CD14-positive monocyte (primary cell): ENCODE data around the gene CAMK4. TPM values are rescaled to one million over a fixed set of nuclear protein-coding genes. Genes with fewer than 3 reads are reported as not detected.

Experiments used
- DNase-seq, 3 donors: peaks; one replicate each; pipeline ENCODE4 v3.0.0-alpha.2; 2011 to 2022
- H2AFZ ChIP-seq: 2 replicates; pipeline ENCODE4 v1.6.0; 2012; ENCODE audit warnings: mild to moderate bottlenecking, low read depth, low read length, inconsistent platforms; ENCODE audit not compliant: insufficient read depth, poor library complexity, severe bottlenecking
- H3K27ac ChIP-seq, 2 donors: 1 replicate in 1 of 2; 2 replicates in 1 of 2; pipeline ENCODE4 v1.5.1; 2012 to 2013; ENCODE audit warnings: low read length in 2 of 2, control low read depth in 1 of 2, inconsistent platforms in 1 of 2, low read depth in 1 of 2, mild to moderate bottlenecking in 1 of 2
- H3K27me3 ChIP-seq, 2 donors: one replicate each; pipeline versions ENCODE4 v1.6.0 to v1.6.1; 2011 to 2013; ENCODE audit warnings: low read length in 2 of 2; ENCODE audit not compliant: control insufficient read depth in 2 of 2, insufficient read depth in 2 of 2
- H3K36me3 ChIP-seq, 2 donors: replicated peaks in 1 of 2; 1 replicate in 1 of 2; 2 replicates in 1 of 2; pipeline versions ENCODE4 v1.5.1 to v1.6.1; 2012 to 2013; ENCODE audit warnings: low read length in 2 of 2, control low read depth in 1 of 2, inconsistent platforms in 1 of 2, mild to moderate bottlenecking in 1 of 2; ENCODE audit not compliant: insufficient read depth in 2 of 2, control insufficient read depth in 1 of 2
- H3K4me1 ChIP-seq, 2 donors: 1 replicate in 1 of 2; 2 replicates in 1 of 2; pipeline versions ENCODE4 v1.5.1 to v1.6.1; 2012 to 2013; ENCODE audit warnings: low read length in 2 of 2, control low read depth in 1 of 2, inconsistent platforms in 1 of 2, mild to moderate bottlenecking in 1 of 2, moderate library complexity in 1 of 2; ENCODE audit not compliant: insufficient read depth in 2 of 2, control insufficient read depth in 1 of 2
- H3K4me2 ChIP-seq: replicated peaks from 2 replicates; pipeline ENCODE3; 2012; ENCODE audit warnings: low read length, moderate library complexity, mild to moderate bottlenecking; ENCODE audit not compliant: poor library complexity, severe bottlenecking; ENCODE audit errors: extremely low read depth
- H3K4me3 ChIP-seq, 3 experiments: fragments of 200-600 bp in 1 of 3; sonication (generic) in 1 of 3; replicated peaks in 1 of 3; 1 replicate in 2 of 3; 2 replicates in 1 of 3; pipeline ENCODE4 v1.5.1; 2011 to 2013; ENCODE audit warnings: low read length in 3 of 3, mild to moderate bottlenecking in 3 of 3, control low read depth in 2 of 3, low read depth in 2 of 3, inconsistent platforms in 1 of 3, moderate library complexity in 1 of 3
- H3K79me2 ChIP-seq: 2 replicates; pipeline ENCODE4 v1.6.0; 2012; ENCODE audit warnings: mild to moderate bottlenecking, control low read depth, inconsistent platforms, low read length, moderate library complexity; ENCODE audit not compliant: insufficient read depth
- H3K9ac ChIP-seq: 2 replicates; pipeline ENCODE4 v1.6.0; 2017; ENCODE audit warnings: low read length, mild to moderate bottlenecking; ENCODE audit not compliant: insufficient read depth, poor library complexity, severe bottlenecking
- H3K9me3 ChIP-seq, 2 donors: replicated peaks in 1 of 2; 1 replicate in 1 of 2; 2 replicates in 1 of 2; pipeline versions ENCODE4 v1.5.1 to v1.6.1; 2012 to 2013; ENCODE audit warnings: low read length in 2 of 2, control low read depth in 1 of 2; ENCODE audit not compliant: control insufficient read depth in 1 of 2, insufficient read depth in 1 of 2
- H4K20me1 ChIP-seq: 2 replicates; pipeline ENCODE4 v1.6.0; 2012; ENCODE audit warnings: mild to moderate bottlenecking, low read length, control low read depth, moderate library complexity; ENCODE audit not compliant: insufficient read depth
- H3K27ac Mint-ChIP-seq, 7 donors: one replicate each; pipeline ENCODE4 v1.8.0; 2020; ENCODE audit warnings: mild to moderate bottlenecking in 7 of 7, mixed read lengths in 7 of 7, moderate library complexity in 6 of 7, inconsistent platforms in 2 of 7
- H3K27me3 Mint-ChIP-seq, 3 donors: one replicate each; pipeline ENCODE4 v1.8.0; 2021 to 2022; ENCODE audit warnings: low read depth in 3 of 3, mild to moderate bottlenecking in 3 of 3, mixed read lengths in 3 of 3, moderate library complexity in 3 of 3, inconsistent platforms in 1 of 3
- H3K36me3 Mint-ChIP-seq, 2 donors: one replicate each; pipeline ENCODE4 v1.8.0; 2020; ENCODE audit warnings: mixed read lengths in 2 of 2, inconsistent platforms in 1 of 2, mild to moderate bottlenecking in 1 of 2
- H3K4me1 Mint-ChIP-seq: one replicate; pipeline ENCODE4 v1.8.0; 2020; ENCODE audit warnings: mild to moderate bottlenecking, mixed read lengths
- H3K4me3 Mint-ChIP-seq, 2 donors: one replicate each; pipeline ENCODE4 v1.8.0; 2020; ENCODE audit warnings: mild to moderate bottlenecking in 2 of 2, mixed read lengths in 2 of 2, moderate library complexity in 1 of 2
- H3K9me3 Mint-ChIP-seq, 7 donors: one replicate each; pipeline ENCODE4 v1.8.0; 2020 to 2022; ENCODE audit warnings: mixed read lengths in 7 of 7, mild to moderate bottlenecking in 6 of 7, moderate library complexity in 6 of 7, inconsistent platforms in 2 of 7
- CTCF ChIP-seq: fragments of 200-600 bp; IDR thresholded peaks from one replicate; pipeline ENCODE4 v1.8.0; 2022; ENCODE audit warnings: antibody characterized with exemption, mild to moderate bottlenecking
- WGBS: methylation state at CpG from one replicate; pipeline ENCODE4 v1.1.5; 2013; ENCODE audit warnings: missing lambda C conversion rate; ENCODE audit not compliant: insufficient coverage; 5-methylcytosine and 5-hydroxymethylcytosine counted together
- intact Hi-C, 2 donors: fragments of 100-400 bp; cut with micrococcal nuclease; formaldehyde crosslinking; loops; one replicate each; pipeline versions ENCODE4 v1.15.0 to v1.15.1; 2023
- polyA plus RNA-seq, 3 donors: library from polyadenylated mRNA; depleted of rRNA in 1 of 3; unstranded in 2 of 3; stranded (reverse) in 1 of 3; fragments of 300-500 nt in 2 of 3; fragments of >200 nt in 1 of 3; fragmentation: Illumina TruSeq in 2 of 3; gene quantifications; 1 replicate in 2 of 3; 2 replicates in 1 of 3; pipeline ENCODE4 v1.2.3, GENCODE V29; 2012 to 2021

The CAMK4 gene
- polyA plus RNA-seq, 3 donors = 0.24 to 0.28 TPM; not detected in 1

DNA sequence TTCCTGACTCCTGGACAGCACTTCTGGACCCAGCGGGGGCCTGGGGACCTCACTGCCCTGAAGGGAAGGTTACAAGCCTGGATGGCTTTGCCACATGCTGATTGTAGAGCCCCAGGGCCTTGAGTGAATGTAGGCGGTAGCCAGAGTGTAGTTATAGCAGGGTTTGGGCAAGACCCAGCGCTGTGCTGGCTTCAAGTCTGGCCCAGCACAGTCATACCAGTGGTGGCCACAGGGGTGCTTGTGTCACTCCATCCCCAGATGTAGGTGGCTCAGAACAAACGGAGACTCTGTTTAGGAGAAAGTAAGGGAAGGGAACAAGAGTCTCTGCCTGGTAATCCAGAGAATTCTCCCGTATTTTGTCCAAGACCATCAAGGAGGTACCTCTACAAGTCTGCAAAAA is 203.6 kb downstream of the CAMK4 start:
- Histone ChIP-seq H3K9me3 (peaks cover 0 to 2% of the 10 kb centered on the region in 2 donors), H3K79me2 (no peaks in the 10 kb centered on the region), H3K4me3 (no peak overlapping the region), H3K27ac (no peak overlapping the region), H3K4me1 (no peaks in the 10 kb centered on the region), H4K20me1 (no peaks in the 10 kb centered on the region), H3K9ac (no peak overlapping the region), H3K36me3 (no peaks in the 10 kb centered on the region), H3K27me3 (no peaks in the 10 kb centered on the region), H2AFZ (no peak overlapping the region), H3K4me2 (no peak overlapping the region)
- Mint-ChIP-seq H3K36me3 (no peaks in the 10 kb centered on the region), H3K27me3 (peaks cover 0 to 2% (median 0%) of the 10 kb centered on the region in 3 donors), H3K27ac (no peak overlapping the region), H3K4me3 (no peak overlapping the region), H3K4me1 (no peaks in the 10 kb centered on the region), H3K9me3 (peaks cover 0 to 15% (median 5%) of the 10 kb centered on the region in 7 donors)
- no peak for DNase-seq
- TF ChIP-seq CTCF = no peak
- WGBS = 90% methylated on average over 1 of the region's 5 CpGs
- intact Hi-C loops = no loop called here

- intact Hi-C loops = no loop called here
- no peaks in the 10 kb centered on the region for H3K36me3 Mint-ChIP-seq
Observed at GRCh38 chr5:111432883-111433536, 208.8 kb downstream of the CAMK4 start.

More at GRCh38 chr5:111432883-111433536, 208.8 kb downstream of the CAMK4 start:
- no peaks in the 10 kb centered on the region for H3K4me1 ChIP-seq
- Mint-ChIP-seq H3K9me3 (peaks cover 0 to 6% (median 4%) of the 10 kb centered on the region in 7 donors), H3K4me3 (no peak overlapping the region), H3K27ac (no peak overlapping the region), H3K27me3 (peaks cover 0 to 3% (median 2%) of the 10 kb centered on the region in 3 donors), H3K4me1 (no peaks in the 10 kb centered on the region)
- no peaks in the 10 kb centered on the region for H3K36me3 ChIP-seq
- no peaks in the 10 kb centered on the region for H3K9me3 ChIP-seq
- no peak for TF ChIP-seq CTCF
- no peak overlapping the region for H3K4me2 ChIP-seq
- no peaks in the 10 kb centered on the region for H3K27me3 ChIP-seq
- no peaks in the 10 kb centered on the region for H4K20me1 ChIP-seq
- H3K79me2 ChIP-seq = no peaks in the 10 kb centered on the region
- no peak overlapping the region for H3K9ac ChIP-seq
- no peak overlapping the region for H2AFZ ChIP-seq
- H3K27ac ChIP-seq = no peak overlapping the region
- DNase-seq = no peak
- H3K4me3 ChIP-seq = no peak overlapping the region
